ENCODE measurements around the gene IRAK1BP1. TPM values are rescaled to one million over a fixed set of nuclear protein-coding genes. Genes with fewer than 3 reads are reported as not detected.
"Not testable (repeated sequence)": the region's sequence is repeated elsewhere in the genome, so short reads cannot be mapped to it uniquely, and the experiment has no call there.

IRAK1BP1 gene
- total and polyA plus RNA-seq, 3 donors from 2014 or later = 10.8 to 16.1 (median 16.0) TPM

DNA sequence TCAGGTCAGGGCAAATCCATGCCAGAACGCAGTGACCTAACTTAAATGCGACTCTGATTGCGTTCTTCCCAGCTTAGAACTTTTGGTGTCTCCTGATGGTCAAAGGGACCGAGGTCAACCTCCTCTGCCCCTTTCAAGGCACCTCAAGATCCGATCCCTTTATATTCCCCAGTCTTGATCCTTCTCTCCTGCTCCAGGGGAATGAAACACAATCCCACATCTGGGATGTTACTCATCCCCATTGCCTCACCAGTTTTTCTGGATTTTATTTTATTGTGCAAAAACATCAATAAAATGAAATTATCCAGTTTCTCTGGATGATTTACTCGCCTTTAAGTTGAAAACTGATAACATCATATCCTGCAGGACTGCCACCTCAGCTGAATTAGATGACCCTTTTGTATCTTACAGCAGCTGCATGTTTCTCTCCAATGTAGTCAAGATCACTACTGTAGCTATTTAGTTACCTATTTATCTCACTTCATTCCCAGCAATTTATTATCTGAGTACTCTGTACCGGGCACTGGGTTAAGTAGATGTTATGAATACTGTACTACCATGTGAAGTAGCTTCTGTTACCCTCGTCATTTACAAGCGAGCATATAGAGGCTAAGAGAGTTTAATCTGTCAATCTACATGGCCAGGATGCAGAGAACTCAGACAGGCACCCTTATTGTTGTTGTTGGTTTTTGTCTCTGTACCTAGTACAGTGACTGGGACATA is 44.0 kb downstream of the IRAK1BP1 start:
- no peaks in the 10 kb centered on the region for H3K36me3 ChIP-seq (ENCODE audit: low read depth, missing control alignments)

DNA sequence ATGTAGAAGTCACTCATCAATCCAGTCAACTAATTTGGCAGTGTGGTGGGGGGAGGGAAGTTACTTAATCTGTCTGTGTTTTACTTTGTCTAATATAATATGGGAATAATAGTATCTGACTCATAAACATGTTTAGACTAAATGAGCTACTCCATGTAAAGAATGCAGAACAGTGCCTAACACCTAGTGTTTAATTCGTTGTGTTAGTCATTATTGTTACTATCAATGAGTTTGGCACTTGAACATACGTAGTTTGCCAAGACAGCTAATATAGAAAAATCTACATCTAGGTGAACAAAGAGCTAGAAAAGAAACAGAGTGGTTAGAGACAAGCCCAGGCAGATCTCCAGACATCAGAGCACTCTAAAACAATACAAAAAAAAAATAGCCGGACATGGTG is 49.1 kb downstream of the IRAK1BP1 start:
- no peaks in the 10 kb centered on the region for H3K9me3 ChIP-seq
- TF ChIP-seq POLR2A (IDR thresholded peaks at IDR 0.05) = no peak
- TF ChIP-seq, protein P1, sequence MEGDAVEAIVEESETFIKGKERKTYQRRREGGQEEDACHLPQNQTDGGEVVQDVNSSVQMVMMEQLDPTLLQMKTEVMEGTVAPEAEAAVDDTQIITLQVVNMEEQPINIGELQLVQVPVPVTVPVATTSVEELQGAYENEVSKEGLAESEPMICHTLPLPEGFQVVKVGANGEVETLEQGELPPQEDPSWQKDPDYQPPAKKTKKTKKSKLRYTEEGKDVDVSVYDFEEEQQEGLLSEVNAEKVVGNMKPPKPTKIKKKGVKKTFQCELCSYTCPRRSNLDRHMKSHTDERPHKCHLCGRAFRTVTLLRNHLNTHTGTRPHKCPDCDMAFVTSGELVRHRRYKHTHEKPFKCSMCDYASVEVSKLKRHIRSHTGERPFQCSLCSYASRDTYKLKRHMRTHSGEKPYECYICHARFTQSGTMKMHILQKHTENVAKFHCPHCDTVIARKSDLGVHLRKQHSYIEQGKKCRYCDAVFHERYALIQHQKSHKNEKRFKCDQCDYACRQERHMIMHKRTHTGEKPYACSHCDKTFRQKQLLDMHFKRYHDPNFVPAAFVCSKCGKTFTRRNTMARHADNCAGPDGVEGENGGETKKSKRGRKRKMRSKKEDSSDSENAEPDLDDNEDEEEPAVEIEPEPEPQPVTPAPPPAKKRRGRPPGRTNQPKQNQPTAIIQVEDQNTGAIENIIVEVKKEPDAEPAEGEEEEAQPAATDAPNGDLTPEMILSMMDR (IDR thresholded peaks at IDR 0.05) = no peak
- no peaks in the 10 kb centered on the region for H3K36me3 ChIP-seq (ENCODE audit: low read depth, missing control alignments)
- H3K4me3 ChIP-seq = no peak overlapping the region
- H3K4me1 ChIP-seq = peaks cover 5% of the 10 kb centered on the region
- WGBS, 2 donors = 92 to 94% methylated on average over 3 of the region's 3 CpGs
- no peak overlapping the region for H3K27ac ChIP-seq
- DNase-seq = no peak
- H3K27me3 ChIP-seq = no peaks in the 10 kb centered on the region
- intact Hi-C loops (cut with DNase I; ENCODE audit: low total_unique reads) = no loop called here

More for the DNA sequence above, 44.0 kb downstream of the IRAK1BP1 start:
- intact Hi-C loops (cut with DNase I; ENCODE audit: low total_unique reads) = no loop called here
- TF ChIP-seq, protein P1 (IDR thresholded peaks at IDR 0.05) = no peak
- 37 to 43% methylated on average over 9 of the region's 9 CpGs for WGBS, 2 donors
- Histone ChIP-seq H3K4me1 (peaks cover 12% of the 10 kb centered on the region), H3K27me3 (no peaks in the 10 kb centered on the region), H3K4me3 (peak overlapping the region in 1 of 2 donors; percentile 62), H3K27ac (no peak overlapping the region), H3K9me3 (no peaks in the 10 kb centered on the region)
- no peak for DNase-seq

DNA sequence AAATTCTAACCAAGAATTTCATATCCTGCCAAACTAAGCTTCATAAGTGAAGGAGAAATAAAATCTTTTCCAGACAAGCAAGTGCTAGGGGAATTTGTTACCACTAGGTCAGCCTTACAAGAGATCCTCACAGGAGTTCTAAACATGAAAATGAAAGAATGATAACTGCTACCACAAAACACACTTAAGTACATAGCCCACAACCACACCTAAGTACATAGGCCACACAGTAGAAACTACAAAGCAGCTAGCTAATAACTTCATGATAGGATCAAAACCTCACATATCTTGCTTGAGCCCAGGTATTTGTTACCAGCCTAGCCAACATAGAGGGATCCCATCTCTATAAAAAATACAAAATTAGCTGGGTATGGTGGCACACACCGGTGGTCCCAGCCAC is 50.4 kb downstream of the IRAK1BP1 start:
- TF ChIP-seq, protein P1 (IDR thresholded peaks at IDR 0.05) = no peak
- TF ChIP-seq POLR2A (IDR thresholded peaks at IDR 0.05) = no peak
- H3K27me3 ChIP-seq = no peaks in the 10 kb centered on the region
- no peak overlapping the region for H3K27ac ChIP-seq
- H3K4me1 ChIP-seq = no peaks in the 10 kb centered on the region
- H3K36me3 ChIP-seq (ENCODE audit: low read depth, missing control alignments) = no peaks in the 10 kb centered on the region
- H3K9me3 ChIP-seq = no peaks in the 10 kb centered on the region
- H3K4me3 ChIP-seq = no peak overlapping the region
- no peak for DNase-seq
- intact Hi-C loops (cut with DNase I; ENCODE audit: low total_unique reads) = no loop called here
- WGBS, 2 donors = 100% methylated on average over 1 of the region's 1 CpG

DNA sequence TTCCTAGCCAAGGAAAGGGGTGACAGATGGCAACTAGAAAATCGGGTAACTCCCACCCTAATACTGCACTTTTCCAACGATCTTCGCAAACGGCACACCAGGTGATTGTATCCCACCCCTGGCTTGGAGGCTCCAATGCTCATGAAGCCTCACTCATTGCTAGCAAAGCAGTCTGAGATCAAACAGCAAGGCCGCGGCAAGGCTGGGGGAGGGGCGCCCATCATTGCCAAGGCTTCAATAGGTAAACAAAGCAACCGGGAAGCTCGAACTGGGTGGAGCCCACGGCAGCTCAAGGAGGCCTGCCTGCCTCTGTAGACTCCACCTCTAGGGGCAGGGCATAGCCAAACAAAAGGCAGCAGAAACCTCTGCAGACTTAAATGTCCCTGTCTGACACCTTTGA is 53.8 kb downstream of the IRAK1BP1 start:
- H3K27me3 ChIP-seq; H3K9me3 ChIP-seq; H3K4me1 ChIP-seq; H3K4me3 ChIP-seq; H3K36me3 ChIP-seq (ENCODE audit: low read depth, missing control alignments); H3K27ac ChIP-seq; intact Hi-C loops (cut with DNase I; ENCODE audit: low total_unique reads); DNase-seq: not testable (repeated sequence)
- 85 to 92% methylated on average over 10 of the region's 10 CpGs for WGBS, 2 donors

DNA sequence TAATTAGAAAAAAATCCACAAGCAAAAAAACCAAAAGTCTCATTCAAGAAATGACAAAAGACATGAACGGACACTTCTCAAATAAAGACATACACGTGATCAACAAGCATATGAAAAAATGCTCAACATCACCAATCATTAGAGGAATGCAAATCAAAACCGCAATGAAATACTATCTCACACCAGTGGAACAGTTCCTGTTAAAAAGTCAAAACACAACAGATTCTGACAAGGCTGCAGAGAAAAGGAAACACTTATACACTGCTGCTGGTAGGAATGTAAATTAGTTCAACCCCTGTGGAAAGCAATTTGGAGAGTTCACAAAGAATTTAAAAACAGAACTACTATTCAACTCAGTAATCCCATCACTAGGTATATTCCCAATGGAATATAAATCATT is 58.0 kb downstream of the IRAK1BP1 start:
- Histone ChIP-seq H3K4me3 (no peak overlapping the region), H3K27me3 (no peaks in the 10 kb centered on the region), H3K9me3 (no peaks in the 10 kb centered on the region), H3K4me1 (no peaks in the 10 kb centered on the region), H3K27ac (no peak overlapping the region), H3K36me3 (ENCODE audit: low read depth, missing control alignments) (no peaks in the 10 kb centered on the region)
- 75 to 80% methylated on average over 3 of the region's 3 CpGs for WGBS, 2 donors
- TF ChIP-seq, protein P1 (IDR thresholded peaks at IDR 0.05) = no peak
- no peak for TF ChIP-seq POLR2A (IDR thresholded peaks at IDR 0.05)
- no peak for DNase-seq
- intact Hi-C loops (cut with DNase I; ENCODE audit: low total_unique reads) = no loop called here

Data from testis (tissue), 3 donors.